ENCODE results near the gene PRSS38.

PRSS38 gene

DNA sequence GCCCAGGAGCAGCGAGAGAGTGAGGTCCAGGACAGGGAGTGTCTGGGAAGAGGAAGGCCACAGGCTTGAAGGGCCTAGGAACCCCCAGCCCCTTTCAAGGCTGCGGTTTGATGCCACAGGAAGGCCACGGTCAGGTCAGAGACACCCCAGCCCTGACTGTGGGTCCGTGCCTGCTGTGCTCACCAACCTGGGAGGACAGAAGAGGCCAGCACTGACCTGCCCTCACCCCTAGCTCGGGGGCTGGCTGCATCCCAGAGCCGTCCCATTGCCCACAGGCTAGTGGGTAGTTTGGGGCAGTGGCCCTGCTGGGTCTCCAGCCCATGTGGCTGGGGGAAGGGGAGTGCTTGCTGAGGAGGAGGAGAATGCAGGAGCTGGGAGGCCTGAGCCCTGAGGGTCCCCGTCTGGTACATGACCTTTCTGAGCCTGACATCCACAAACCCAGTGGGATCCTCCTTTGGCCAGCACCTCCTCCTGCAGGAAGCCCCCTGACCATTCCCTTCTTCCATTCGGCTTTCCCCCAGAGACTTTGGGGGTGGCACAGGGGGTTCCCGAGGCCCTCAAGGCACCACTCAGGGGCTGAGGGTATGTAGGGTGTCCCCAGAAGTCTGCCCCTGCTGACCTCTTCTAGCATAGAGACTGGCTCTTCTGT, 77.9 kb downstream of the PRSS38 start:
- TF ChIP-seq, protein P1, sequence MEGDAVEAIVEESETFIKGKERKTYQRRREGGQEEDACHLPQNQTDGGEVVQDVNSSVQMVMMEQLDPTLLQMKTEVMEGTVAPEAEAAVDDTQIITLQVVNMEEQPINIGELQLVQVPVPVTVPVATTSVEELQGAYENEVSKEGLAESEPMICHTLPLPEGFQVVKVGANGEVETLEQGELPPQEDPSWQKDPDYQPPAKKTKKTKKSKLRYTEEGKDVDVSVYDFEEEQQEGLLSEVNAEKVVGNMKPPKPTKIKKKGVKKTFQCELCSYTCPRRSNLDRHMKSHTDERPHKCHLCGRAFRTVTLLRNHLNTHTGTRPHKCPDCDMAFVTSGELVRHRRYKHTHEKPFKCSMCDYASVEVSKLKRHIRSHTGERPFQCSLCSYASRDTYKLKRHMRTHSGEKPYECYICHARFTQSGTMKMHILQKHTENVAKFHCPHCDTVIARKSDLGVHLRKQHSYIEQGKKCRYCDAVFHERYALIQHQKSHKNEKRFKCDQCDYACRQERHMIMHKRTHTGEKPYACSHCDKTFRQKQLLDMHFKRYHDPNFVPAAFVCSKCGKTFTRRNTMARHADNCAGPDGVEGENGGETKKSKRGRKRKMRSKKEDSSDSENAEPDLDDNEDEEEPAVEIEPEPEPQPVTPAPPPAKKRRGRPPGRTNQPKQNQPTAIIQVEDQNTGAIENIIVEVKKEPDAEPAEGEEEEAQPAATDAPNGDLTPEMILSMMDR (IDR thresholded peaks at IDR 0.05): no peak
- no peaks in the 10 kb centered on the region for H3K27me3 ChIP-seq
- no peak overlapping the region for H3K4me3 ChIP-seq
- no peak overlapping the region for H3K27ac ChIP-seq
- peak; percentile 9 to 54 for DNase-seq
- no peaks in the 10 kb centered on the region for H3K36me3 ChIP-seq
- intact Hi-C loops (cut with DNase I; ENCODE audit: low total_unique reads): no loop called here
- H3K4me1 ChIP-seq: peaks cover 0 to 14% (median 0%) of the 10 kb centered on the region in 4 donors
- no peaks in the 10 kb centered on the region for H3K9me3 ChIP-seq

DNA sequence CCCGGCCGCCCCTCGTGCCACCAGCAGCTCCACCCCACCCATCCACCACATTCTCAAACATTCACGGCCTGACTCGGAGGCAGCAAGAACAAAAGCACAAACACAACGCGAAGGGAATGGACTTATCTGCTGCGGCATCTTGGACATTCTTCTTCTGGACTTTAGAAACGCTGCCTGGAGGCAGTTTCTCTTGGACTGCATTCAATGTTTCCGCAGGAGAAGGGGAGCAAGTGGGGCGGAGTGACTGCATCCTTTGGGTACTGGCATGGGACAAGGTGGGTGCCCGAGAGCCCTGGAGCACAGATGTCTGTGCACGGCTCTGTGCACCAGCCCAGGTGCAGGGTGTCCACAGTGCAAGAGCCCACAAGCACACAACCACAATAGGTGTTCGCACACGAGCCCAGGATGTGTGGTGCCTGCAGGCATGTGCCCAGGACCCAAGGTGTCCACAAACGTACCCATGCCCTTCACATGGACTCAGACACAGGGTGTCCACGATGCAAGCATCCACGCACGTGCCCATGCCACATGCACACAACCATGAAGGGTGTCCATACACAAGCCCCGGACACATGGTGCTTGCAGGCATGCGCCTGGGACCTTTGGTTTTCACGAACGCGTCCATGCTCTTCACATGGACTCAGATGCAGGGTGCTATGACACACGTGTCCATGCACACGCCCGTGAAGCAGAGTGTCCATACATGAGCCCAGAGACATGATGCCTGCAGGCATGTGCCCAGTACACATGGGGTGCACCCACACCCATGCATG, 78.7 kb downstream of the PRSS38 start:
- Histone ChIP-seq H3K4me1 (peaks cover 0 to 14% (median 0%) of the 10 kb centered on the region in 4 donors), H3K36me3 (no peaks in the 10 kb centered on the region), H3K27ac (no peak overlapping the region), H3K27me3 (no peaks in the 10 kb centered on the region), H3K9me3 (no peaks in the 10 kb centered on the region), H3K4me3 (no peak overlapping the region)
- DNase-seq: peak; percentile 16 to 32
- TF ChIP-seq, protein P1 (IDR thresholded peaks at IDR 0.05): no peak
- intact Hi-C loops (cut with DNase I; ENCODE audit: low total_unique reads): no loop called here

DNA sequence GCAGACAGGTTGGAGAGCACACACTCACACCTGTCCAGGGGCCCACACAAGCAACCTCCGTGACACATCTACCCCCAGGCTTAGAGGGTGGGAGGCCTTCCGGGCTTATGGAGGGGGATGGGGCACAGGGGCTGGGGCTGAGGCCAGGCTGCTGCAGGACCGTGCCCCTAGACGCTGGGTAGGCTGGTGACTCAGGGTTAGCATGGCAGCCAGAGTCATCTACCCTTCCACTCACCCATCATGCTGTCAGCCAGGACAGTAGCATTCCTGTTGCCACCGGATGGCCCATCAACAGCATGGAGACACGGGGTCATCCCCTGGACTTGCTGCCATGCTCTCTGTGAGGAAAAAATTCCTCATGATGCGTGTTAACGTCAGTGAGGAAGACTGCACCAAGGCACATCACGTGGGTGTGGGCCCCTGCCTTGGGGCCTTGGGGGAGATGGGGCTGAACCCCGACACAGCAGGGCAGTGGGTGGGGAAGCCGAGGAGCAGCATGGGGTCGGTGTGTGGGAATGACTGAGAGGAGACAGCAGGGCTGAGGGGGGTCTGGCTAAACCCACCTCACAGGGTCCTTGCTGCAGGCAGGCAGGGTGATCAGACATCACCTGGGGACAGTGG, 79.5 kb downstream of the PRSS38 start:
- Histone ChIP-seq H3K27ac (no peak overlapping the region), H3K9me3 (no peaks in the 10 kb centered on the region), H3K4me3 (no peak overlapping the region), H3K27me3 (no peaks in the 10 kb centered on the region), H3K4me1 (peaks cover 0 to 14% (median 0%) of the 10 kb centered on the region in 4 donors), H3K36me3 (no peaks in the 10 kb centered on the region)
- intact Hi-C loops (cut with DNase I; ENCODE audit: low total_unique reads): no loop called here
- TF ChIP-seq, protein P1 (IDR thresholded peaks at IDR 0.05): no peak
- DNase-seq: peak; percentile 9 to 52
